ENCODE results near the gene SLC43A2.

SLC43A2 gene

DNA sequence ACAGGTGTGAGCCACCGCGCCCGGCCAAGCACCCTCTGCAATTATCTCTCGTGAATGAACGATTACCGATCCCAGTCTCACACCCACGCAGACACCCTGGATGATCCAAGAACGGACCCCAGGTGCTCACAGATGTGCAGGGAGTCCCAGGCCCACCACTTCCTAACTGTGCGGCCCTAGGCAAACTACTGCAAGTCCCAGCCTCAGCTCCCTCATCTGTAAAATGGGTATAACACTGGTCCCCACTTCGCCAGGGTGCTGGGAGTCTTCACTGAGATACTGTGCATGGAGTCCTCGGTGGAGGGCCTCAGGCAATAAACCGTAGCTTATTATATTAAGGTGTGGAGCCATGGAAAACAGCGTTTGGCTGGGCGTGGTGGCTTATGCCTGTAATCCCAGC is 44.5 kb downstream of the SLC43A2 start:
- Histone ChIP-seq H3K4me3 (ENCODE audit: low read depth, low read length) (no peak overlapping the region), H3K36me3 (ENCODE audit: control insufficient read depth, insufficient read depth, low read length) (no peaks in the 10 kb centered on the region), H3K27ac (no peak overlapping the region), H3K9ac (no peak overlapping the region), H3K9me3 (ENCODE audit: control insufficient read depth, low read length) (no peaks in the 10 kb centered on the region), H3K79me2 (no peaks in the 10 kb centered on the region), H2AFZ (no peak overlapping the region), H3K4me1 (peaks cover 17% of the 10 kb centered on the region), H3K27me3 (ENCODE audit: control insufficient read depth, insufficient read depth, low read length) (no peaks in the 10 kb centered on the region), H3K4me2 (ENCODE audit: low read length) (no peak overlapping the region)
- TF ChIP-seq, protein P1, sequence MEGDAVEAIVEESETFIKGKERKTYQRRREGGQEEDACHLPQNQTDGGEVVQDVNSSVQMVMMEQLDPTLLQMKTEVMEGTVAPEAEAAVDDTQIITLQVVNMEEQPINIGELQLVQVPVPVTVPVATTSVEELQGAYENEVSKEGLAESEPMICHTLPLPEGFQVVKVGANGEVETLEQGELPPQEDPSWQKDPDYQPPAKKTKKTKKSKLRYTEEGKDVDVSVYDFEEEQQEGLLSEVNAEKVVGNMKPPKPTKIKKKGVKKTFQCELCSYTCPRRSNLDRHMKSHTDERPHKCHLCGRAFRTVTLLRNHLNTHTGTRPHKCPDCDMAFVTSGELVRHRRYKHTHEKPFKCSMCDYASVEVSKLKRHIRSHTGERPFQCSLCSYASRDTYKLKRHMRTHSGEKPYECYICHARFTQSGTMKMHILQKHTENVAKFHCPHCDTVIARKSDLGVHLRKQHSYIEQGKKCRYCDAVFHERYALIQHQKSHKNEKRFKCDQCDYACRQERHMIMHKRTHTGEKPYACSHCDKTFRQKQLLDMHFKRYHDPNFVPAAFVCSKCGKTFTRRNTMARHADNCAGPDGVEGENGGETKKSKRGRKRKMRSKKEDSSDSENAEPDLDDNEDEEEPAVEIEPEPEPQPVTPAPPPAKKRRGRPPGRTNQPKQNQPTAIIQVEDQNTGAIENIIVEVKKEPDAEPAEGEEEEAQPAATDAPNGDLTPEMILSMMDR (IDR thresholded peaks at IDR 0.05) = no peak

DNA sequence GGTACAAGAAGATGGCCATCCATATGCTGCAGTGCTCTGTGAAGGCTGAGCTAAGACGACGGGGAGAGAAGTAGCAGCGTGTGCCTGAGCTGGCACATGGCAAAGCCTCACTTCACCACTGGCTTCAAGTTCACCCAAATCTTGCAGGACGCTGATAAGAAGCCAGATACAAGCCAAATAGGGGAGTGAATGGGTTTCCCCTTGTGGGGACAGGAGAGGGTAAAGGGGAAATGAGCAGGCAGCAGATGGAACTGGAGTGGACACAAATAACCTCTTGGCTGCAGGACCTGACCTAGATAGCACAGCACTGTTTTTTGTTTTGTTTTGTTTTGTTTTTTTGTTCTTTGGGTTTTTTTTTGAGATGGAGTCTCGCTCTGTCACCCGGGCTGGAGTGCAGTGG is 45.1 kb downstream of the SLC43A2 start:
- H3K4me1 ChIP-seq = peaks cover 17% of the 10 kb centered on the region
- TF ChIP-seq, protein P1 (IDR thresholded peaks at IDR 0.05) = no peak
- H3K9ac ChIP-seq = no peak overlapping the region
- no peak overlapping the region for H3K4me3 ChIP-seq (ENCODE audit: low read depth, low read length)
- no peaks in the 10 kb centered on the region for H3K27me3 ChIP-seq (ENCODE audit: control insufficient read depth, insufficient read depth, low read length)
- no peaks in the 10 kb centered on the region for H3K36me3 ChIP-seq (ENCODE audit: control insufficient read depth, insufficient read depth, low read length)
- no peaks in the 10 kb centered on the region for H3K9me3 ChIP-seq (ENCODE audit: control insufficient read depth, low read length)
- H3K27ac ChIP-seq = no peak overlapping the region
- H3K79me2 ChIP-seq = no peaks in the 10 kb centered on the region
- no peak overlapping the region for H2AFZ ChIP-seq
- H3K4me2 ChIP-seq (ENCODE audit: low read length) = no peak overlapping the region

DNA sequence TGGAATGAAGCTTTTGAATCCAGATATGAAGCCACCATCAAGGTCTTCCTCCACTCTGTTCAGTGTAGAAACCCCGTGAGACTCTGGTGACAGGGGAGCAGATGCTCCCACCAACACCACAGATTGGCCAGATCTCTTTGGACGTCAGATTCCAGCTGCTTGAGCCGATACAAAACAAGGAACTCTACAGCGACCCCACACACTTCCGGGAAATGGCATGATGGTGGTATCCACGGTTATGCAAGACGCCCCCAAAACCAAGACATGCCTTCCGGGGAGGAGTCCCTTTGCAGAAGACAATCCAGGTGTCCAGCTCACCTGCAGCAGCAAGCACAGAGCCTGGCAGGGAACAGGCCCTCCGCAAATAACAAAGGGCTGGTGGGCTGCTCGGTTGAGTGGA is 46.3 kb downstream of the SLC43A2 start:
- no peak overlapping the region for H3K4me3 ChIP-seq (ENCODE audit: low read depth, low read length)
- no peaks in the 10 kb centered on the region for H3K36me3 ChIP-seq (ENCODE audit: control insufficient read depth, insufficient read depth, low read length)
- H2AFZ ChIP-seq = no peak overlapping the region
- no peaks in the 10 kb centered on the region for H3K27me3 ChIP-seq (ENCODE audit: control insufficient read depth, insufficient read depth, low read length)
- H3K27ac ChIP-seq = no peak overlapping the region
- H3K4me1 ChIP-seq = peaks cover 10% of the 10 kb centered on the region
- TF ChIP-seq, protein P1 (IDR thresholded peaks at IDR 0.05) = no peak
- no peak overlapping the region for H3K4me2 ChIP-seq (ENCODE audit: low read length)
- H3K9ac ChIP-seq = no peak overlapping the region
- H3K9me3 ChIP-seq (ENCODE audit: control insufficient read depth, low read length) = no peaks in the 10 kb centered on the region
- no peaks in the 10 kb centered on the region for H3K79me2 ChIP-seq

DNA sequence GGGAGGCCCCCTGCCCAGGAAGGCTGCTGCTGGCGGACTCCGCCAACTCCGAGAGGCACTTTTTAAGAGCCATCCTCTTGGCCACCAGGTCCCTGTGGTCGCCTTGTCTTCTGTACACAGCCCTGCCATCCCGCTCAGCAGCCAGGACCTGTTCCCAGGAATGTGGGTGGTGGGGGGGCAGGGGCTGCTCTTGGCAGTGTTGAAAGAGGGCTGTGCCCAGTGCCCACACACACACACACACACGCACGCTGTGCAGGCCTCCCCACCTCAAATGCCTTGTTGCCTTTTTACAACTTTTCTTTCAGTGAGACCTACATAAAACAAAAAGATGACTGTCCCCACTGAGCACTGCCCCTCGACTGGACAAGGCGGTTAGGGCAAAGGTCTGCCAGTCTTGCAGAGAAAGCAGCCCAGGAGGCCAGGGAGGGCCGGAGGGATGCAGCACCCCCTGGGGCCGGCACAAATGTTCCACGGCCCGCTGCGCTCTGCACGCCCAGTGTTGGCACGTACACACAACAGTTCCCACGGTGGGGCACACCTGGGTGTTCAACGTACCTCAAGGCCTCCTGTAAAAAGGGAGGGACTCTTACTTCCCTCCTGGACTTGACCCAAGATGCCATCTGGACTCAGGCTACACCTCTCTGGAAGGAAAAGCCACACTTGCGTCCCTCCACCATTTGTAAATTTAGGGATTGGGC is 47.5 kb downstream of the SLC43A2 start:
- Histone ChIP-seq H3K4me1 (no peaks in the 10 kb centered on the region), H3K36me3 (ENCODE audit: control insufficient read depth, insufficient read depth, low read length) (no peaks in the 10 kb centered on the region), H3K27ac (no peak overlapping the region), H3K9me3 (ENCODE audit: control insufficient read depth, low read length) (no peaks in the 10 kb centered on the region), H2AFZ (no peak overlapping the region), H3K4me2 (ENCODE audit: low read length) (no peak overlapping the region), H3K9ac (no peak overlapping the region), H3K79me2 (no peaks in the 10 kb centered on the region), H3K27me3 (ENCODE audit: control insufficient read depth, insufficient read depth, low read length) (no peaks in the 10 kb centered on the region), H3K4me3 (ENCODE audit: low read depth, low read length) (no peak overlapping the region)
- TF ChIP-seq, protein P1 (IDR thresholded peaks at IDR 0.05) = no peak

DNA sequence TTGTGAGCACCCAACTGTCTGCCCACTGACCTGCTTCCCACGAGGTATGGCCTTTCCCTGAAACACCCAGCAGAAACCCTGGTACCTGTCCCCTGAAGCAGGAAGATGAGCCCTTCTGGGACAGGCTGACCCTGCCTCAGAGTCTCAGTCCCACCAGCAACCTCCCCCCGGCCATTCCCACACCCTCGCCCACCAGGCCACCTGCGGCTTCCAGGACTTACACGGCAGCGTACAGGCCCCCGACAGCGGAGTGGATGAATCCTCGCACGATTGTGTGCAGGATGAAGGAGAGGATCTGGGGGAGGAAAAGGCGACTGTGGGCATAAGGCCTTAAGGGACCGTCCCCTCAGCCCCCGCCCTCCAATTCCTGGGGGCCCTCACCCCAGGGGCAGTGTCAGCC is 50.6 kb downstream of the SLC43A2 start:
- Histone ChIP-seq H3K36me3 (ENCODE audit: control insufficient read depth, insufficient read depth, low read length) (no peaks in the 10 kb centered on the region), H3K27me3 (ENCODE audit: control insufficient read depth, insufficient read depth, low read length) (no peaks in the 10 kb centered on the region), H3K4me3 (ENCODE audit: low read depth, low read length) (no peak overlapping the region), H3K79me2 (no peaks in the 10 kb centered on the region), H2AFZ (no peak overlapping the region), H3K27ac (peak overlapping the region; percentile 62), H3K9ac (no peak overlapping the region), H3K9me3 (ENCODE audit: control insufficient read depth, low read length) (no peaks in the 10 kb centered on the region), H3K4me2 (ENCODE audit: low read length) (no peak overlapping the region), H3K4me1 (no peaks in the 10 kb centered on the region)
- TF ChIP-seq, protein P1 (IDR thresholded peaks at IDR 0.05) = no peak

All from parathyroid adenoma (tissue), 2 donors.